ENCODE results near the gene SPINK9.

The SPINK9 gene

DNA sequence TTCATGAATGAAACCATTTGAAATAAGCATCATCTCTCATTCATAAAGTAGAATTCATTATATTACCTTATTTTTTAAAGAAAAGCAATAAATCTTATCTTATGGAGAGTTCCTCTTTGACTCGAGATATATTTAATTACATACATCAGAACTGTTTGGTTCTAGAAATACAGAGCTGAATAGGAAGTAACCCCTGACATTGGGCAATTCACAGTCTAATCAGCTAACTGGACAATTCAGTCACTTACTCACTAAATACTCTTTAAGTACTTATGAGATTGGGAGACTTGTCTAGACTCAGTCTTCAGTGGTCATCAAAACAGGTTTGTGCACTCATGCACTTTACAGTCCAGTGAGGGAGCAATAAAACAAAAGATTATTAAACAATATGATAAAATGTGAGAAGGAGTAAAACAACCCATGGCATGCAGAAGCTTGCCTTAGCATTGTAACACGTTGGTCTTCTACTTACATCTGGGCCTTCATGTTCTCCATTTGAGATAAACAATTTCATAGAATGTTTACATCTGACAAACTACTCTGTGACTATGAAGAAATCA is 36.9 kb downstream of the SPINK9 start:
- TF ChIP-seq, protein P1, sequence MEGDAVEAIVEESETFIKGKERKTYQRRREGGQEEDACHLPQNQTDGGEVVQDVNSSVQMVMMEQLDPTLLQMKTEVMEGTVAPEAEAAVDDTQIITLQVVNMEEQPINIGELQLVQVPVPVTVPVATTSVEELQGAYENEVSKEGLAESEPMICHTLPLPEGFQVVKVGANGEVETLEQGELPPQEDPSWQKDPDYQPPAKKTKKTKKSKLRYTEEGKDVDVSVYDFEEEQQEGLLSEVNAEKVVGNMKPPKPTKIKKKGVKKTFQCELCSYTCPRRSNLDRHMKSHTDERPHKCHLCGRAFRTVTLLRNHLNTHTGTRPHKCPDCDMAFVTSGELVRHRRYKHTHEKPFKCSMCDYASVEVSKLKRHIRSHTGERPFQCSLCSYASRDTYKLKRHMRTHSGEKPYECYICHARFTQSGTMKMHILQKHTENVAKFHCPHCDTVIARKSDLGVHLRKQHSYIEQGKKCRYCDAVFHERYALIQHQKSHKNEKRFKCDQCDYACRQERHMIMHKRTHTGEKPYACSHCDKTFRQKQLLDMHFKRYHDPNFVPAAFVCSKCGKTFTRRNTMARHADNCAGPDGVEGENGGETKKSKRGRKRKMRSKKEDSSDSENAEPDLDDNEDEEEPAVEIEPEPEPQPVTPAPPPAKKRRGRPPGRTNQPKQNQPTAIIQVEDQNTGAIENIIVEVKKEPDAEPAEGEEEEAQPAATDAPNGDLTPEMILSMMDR (IDR thresholded peaks at IDR 0.05): no peak
- no peak for TF ChIP-seq ZFX (IDR thresholded peaks at IDR 0.05; ENCODE audit: borderline replicate concordance)
- no peak overlapping the region for H3K27ac ChIP-seq

DNA sequence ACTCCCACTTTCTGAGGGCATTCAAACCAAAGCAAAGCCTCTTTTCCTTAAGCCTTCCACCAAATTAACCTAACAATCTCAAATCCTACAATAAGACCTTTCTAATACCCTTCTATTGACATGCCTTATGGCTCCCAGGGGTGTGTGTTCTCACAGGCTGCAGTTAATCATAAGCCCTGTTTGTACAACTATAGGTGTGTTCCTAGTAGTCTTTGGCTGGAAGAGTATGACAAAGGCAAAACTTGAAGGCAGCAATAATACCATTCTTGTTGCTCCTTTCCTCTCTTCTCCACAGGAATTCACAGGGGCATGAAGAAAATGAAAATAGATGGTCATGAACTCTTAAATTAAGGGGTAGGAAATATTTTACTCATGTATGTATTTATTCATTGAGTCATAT is 37.5 kb downstream of the SPINK9 start:
- TF ChIP-seq, protein P1 (IDR thresholded peaks at IDR 0.05): no peak
- TF ChIP-seq ZFX (IDR thresholded peaks at IDR 0.05; ENCODE audit: borderline replicate concordance): no peak
- H3K27ac ChIP-seq: no peak overlapping the region

DNA sequence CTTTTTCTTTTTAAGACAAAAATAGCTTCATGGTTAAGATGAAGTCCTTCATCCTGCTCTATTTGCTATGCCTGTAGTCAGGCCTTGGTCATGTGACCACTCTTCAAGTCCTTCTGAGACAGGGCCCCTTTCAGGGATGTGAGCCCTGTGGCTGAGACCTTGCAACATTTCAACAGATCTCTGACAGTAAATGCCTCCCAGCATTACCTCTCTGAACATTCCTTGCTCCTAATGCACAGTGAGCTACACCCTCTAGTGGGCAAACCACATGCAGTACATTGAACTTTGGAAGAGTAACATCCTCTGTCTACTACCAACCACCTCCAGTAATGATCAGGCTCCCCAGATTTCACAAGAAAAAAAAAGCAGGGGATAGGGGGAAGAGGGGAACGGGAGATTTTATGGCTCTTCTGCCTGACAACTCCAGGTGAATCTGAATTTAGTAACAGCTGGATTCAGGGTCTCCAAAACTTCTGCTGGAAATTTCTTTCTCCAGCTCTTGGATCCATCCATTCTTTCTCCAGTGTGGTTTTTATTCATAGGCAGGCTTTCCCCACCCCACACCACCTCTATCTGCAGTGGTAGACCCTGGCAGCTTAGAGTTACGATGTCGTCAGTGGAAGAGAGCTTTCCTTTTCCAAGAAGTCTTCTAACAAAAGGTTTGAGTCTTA is 39.5 kb downstream of the SPINK9 start:
- no peak overlapping the region for H3K27ac ChIP-seq
- TF ChIP-seq, protein P1 (IDR thresholded peaks at IDR 0.05): peak; percentile 88
- TF ChIP-seq ZFX (IDR thresholded peaks at IDR 0.05; ENCODE audit: borderline replicate concordance): no peak

DNA sequence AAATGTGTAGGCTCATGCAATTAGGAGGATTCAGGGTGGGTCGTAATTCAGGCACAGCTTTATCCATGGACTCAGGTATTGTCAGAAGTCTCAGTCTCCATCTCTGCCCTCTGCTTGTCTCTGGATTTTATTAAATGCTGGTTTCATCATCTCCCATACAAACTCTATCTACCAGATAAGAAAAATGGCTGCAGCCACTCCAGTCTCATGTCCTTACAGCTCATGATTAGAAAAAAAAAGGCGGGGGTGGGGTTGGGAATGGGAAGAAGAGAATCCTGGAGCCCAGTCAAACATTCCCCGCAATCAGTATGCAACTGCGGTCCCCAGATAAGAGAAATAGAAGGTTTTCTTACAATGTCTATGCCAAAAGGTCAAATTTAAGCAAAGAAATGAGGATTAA is 40.8 kb downstream of the SPINK9 start:
- TF ChIP-seq, protein P1 (IDR thresholded peaks at IDR 0.05): no peak
- TF ChIP-seq ZFX (IDR thresholded peaks at IDR 0.05; ENCODE audit: borderline replicate concordance): no peak
- H3K27ac ChIP-seq: no peak overlapping the region

DNA sequence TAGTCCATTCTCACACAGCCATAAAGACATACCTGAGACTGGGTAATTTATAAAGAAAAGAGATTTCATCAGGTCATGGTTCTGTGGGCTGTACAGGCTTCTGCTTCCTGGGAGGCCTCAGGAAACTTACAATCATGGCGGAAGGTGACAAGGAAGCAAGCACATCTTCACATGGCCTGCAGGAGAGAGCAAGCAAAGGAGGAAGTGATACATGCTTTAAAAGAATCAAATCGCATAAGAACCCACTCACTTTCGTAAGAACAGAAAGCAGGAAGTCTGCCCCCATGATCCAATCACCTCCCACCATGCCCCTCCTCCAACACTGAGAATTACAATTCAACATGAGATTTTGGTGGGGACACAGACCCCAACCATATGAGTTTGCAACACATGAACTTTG is 43.3 kb downstream of the SPINK9 start:
- H3K27ac ChIP-seq: no peak overlapping the region
- TF ChIP-seq, protein P1 (IDR thresholded peaks at IDR 0.05): no peak
- no peak for TF ChIP-seq ZFX (IDR thresholded peaks at IDR 0.05; ENCODE audit: borderline replicate concordance)

DNA sequence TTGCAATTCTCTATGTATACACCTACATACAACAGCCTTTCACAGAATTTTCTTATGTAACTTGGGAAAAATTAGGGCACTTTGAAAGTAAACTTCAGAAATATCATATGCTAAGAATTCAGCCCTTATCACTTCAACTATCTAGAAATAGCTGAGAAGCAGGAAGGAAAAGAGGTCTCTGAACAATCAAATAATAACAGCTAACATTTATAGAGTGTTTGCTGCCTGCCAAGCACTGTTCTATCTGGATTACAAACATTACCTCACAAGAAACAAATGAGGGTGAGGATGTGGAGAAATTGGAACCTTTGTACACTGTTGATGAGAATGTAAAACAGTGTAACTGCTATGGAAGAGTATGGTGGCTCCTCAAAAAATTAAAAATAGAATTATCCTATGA is 44.0 kb downstream of the SPINK9 start:
- TF ChIP-seq ZFX (IDR thresholded peaks at IDR 0.05; ENCODE audit: borderline replicate concordance): no peak
- TF ChIP-seq, protein P1 (IDR thresholded peaks at IDR 0.05): no peak

DNA sequence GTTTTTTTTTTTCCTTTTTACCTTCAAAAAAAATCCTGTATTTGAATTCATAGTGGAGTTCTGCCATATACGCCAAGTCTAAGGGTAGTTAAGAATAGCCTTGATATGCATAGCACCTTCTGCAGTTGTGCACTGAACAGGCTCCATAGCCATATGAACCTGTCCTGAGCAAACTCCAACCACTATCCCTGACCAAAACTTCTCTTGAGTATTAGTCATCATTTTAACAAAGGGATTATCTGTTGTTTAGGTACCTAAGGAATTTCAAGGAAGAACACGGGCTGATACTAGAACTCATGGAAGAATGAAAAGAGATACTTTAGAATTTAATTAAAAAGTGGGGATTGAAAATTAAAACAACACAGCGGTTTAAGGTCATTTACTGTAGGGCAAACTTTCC is 46.5 kb downstream of the SPINK9 start:
- TF ChIP-seq, protein P1 (IDR thresholded peaks at IDR 0.05): no peak
- TF ChIP-seq ZFX (IDR thresholded peaks at IDR 0.05; ENCODE audit: borderline replicate concordance): no peak
- no peak overlapping the region for H3K27ac ChIP-seq

More for the DNA sequence above, 44.0 kb downstream of the SPINK9 start:
- no peak overlapping the region for H3K27ac ChIP-seq
